KMS-11 (cell line): ENCODE results near the gene ZNF614.
"Not testable (repeated sequence)": the region's sequence is repeated elsewhere in the genome, so short reads cannot be mapped to it uniquely, and the experiment has no call there.

Experiments
- H2AFZ ChIP-seq: fragments of 200-600 bp; sonication (generic); 2 replicates; pipeline ENCODE4 v1.6.1; 2016; ENCODE audit warnings: antibody characterized with exemption, mixed run types, low read depth
- H3K27ac ChIP-seq: fragments of 200-600 bp; sonication (generic); 2 replicates; pipeline ENCODE4 v1.6.1; 2016; ENCODE audit warnings: mild to moderate bottlenecking, mixed run types
- H3K27me3 ChIP-seq: fragments of 200-600 bp; sonication (generic); 2 replicates; pipeline ENCODE4 v1.6.1; 2017; ENCODE audit warnings: mild to moderate bottlenecking, low read depth, mixed run types, moderate library complexity; ENCODE audit not compliant: insufficient read depth
- H3K36me3 ChIP-seq: fragments of 200-600 bp; sonication (generic); 2 replicates; pipeline ENCODE4 v1.6.1; 2017; ENCODE audit warnings: mild to moderate bottlenecking, mixed run types; ENCODE audit not compliant: insufficient read depth
- H3K4me1 ChIP-seq: fragments of 200-600 bp; sonication (generic); 2 replicates; pipeline ENCODE4 v1.6.1; 2016; ENCODE audit warnings: mild to moderate bottlenecking, low read depth, mixed run types; ENCODE audit not compliant: poor library complexity, severe bottlenecking
- H3K4me2 ChIP-seq: fragments of 200-600 bp; sonication (generic); 2 replicates; pipeline ENCODE4 v1.7.0; 2016; ENCODE audit warnings: mild to moderate bottlenecking, mixed run types
- H3K4me3 ChIP-seq: fragments of 200-600 bp; sonication (generic); IDR thresholded peaks from 2 replicates; pipeline ENCODE4 v1.6.1; 2017; ENCODE audit warnings: low read depth, low read length, mixed read lengths; ENCODE audit not compliant: insufficient read depth
- H3K79me2 ChIP-seq: fragments of 200-600 bp; sonication (generic); 2 replicates; pipeline ENCODE4 v1.6.1; 2016; ENCODE audit warnings: low read depth, mixed run types; ENCODE audit not compliant: insufficient read depth
- H3K9ac ChIP-seq: fragments of 200-600 bp; sonication (generic); 2 replicates; pipeline ENCODE4 v1.6.1; 2016; ENCODE audit warnings: mild to moderate bottlenecking, mixed run types
- H4K20me1 ChIP-seq: fragments of 200-600 bp; sonication (generic); 2 replicates; pipeline ENCODE4 v1.6.1; 2016; ENCODE audit warnings: mild to moderate bottlenecking, mixed run types; ENCODE audit not compliant: insufficient read depth
- CTCF ChIP-seq: fragments of 200-600 bp; sonication (generic); conservative IDR thresholded peaks from 2 replicates; pipeline ENCODE4 v1.6.1; 2017; ENCODE audit warnings: low read depth, mild to moderate bottlenecking, antibody characterized with exemption, low read length, moderate library complexity, mixed read lengths

ZNF614 gene

GRCh38 chr19:52034051-52034728 is 6.0 kb upstream of the ZNF614 start:
- Histone ChIP-seq H3K79me2 (no peaks in the 10 kb centered on the region), H3K4me3 (no peak overlapping the region)
- TF ChIP-seq CTCF: no peak

GRCh38 chr19:52028780-52029123 is 573 bp upstream of the ZNF614 start:
- no peak overlapping the region for H3K27ac ChIP-seq
- TF ChIP-seq CTCF: no peak

More at GRCh38 chr19:52034051-52034728, 6.0 kb upstream of the ZNF614 start:
- Histone ChIP-seq H3K4me2 (no peak overlapping the region), H3K9ac (no peak overlapping the region), H3K27ac (no peak overlapping the region), H2AFZ (no peak overlapping the region), H4K20me1 (no peaks in the 10 kb centered on the region), H3K4me1 (no peaks in the 10 kb centered on the region), H3K27me3 (no peaks in the 10 kb centered on the region), H3K36me3 (peaks cover 2% of the 10 kb centered on the region; the same call in 1 of the 2 replicates)

GRCh38 chr19:52026255-52026990 is 1.8 kb downstream of the ZNF614 start:
- H3K27ac ChIP-seq, H4K20me1 ChIP-seq, H3K79me2 ChIP-seq, H3K4me1 ChIP-seq, H2AFZ ChIP-seq, H3K27me3 ChIP-seq, H3K36me3 ChIP-seq, H3K4me2 ChIP-seq, H3K9ac ChIP-seq, H3K4me3 ChIP-seq: not testable (repeated sequence)

More at GRCh38 chr19:52028780-52029123, 573 bp upstream of the ZNF614 start:
- H2AFZ ChIP-seq: no peak overlapping the region
- no peaks in the 10 kb centered on the region for H4K20me1 ChIP-seq
- H3K27me3 ChIP-seq: no peaks in the 10 kb centered on the region
- H3K4me1 ChIP-seq: no peaks in the 10 kb centered on the region
- H3K4me2 ChIP-seq: no peak overlapping the region
- H3K36me3 ChIP-seq: no peaks in the 10 kb centered on the region
- H3K9ac ChIP-seq: no peak overlapping the region
- H3K79me2 ChIP-seq: no peaks in the 10 kb centered on the region
- H3K4me3 ChIP-seq: no peak overlapping the region

GRCh38 chr19:52024478-52024877 is 3.7 kb downstream of the ZNF614 start:
- H4K20me1 ChIP-seq, H3K36me3 ChIP-seq, H3K27ac ChIP-seq, H3K4me3 ChIP-seq, H3K4me1 ChIP-seq, H2AFZ ChIP-seq, H3K4me2 ChIP-seq, H3K9ac ChIP-seq, H3K27me3 ChIP-seq, H3K79me2 ChIP-seq: not testable (repeated sequence)

GRCh38 chr19:52022193-52022592 is 6.0 kb downstream of the ZNF614 start:
- no peak overlapping the region for H3K27ac ChIP-seq
- H3K4me2 ChIP-seq: no peak overlapping the region
- H2AFZ ChIP-seq: no peak overlapping the region
- TF ChIP-seq CTCF: no peak
- no peaks in the 10 kb centered on the region for H3K36me3 ChIP-seq
- no peak overlapping the region for H3K9ac ChIP-seq
- H4K20me1 ChIP-seq: no peaks in the 10 kb centered on the region
- no peaks in the 10 kb centered on the region for H3K79me2 ChIP-seq
- no peak overlapping the region for H3K4me3 ChIP-seq
- H3K27me3 ChIP-seq: no peaks in the 10 kb centered on the region
- no peaks in the 10 kb centered on the region for H3K4me1 ChIP-seq
